BJ (cell line): ENCODE data around the gene PPP1R2B. TPM values are rescaled to one million over a fixed set of nuclear protein-coding genes. Genes with fewer than 3 reads are reported as not detected.
"Not testable (repeated sequence)": the region's sequence is repeated elsewhere in the genome, so short reads cannot be mapped to it uniquely, and the experiment has no call there.

Experiments
- CTCF ChIA-PET: fragments of 350-600 bp; formaldehyde crosslinking; extraction: SDS; loops from one replicate; lab custom pipeline; 2021; ENCODE audit warnings: antibody characterized with exemption, inconsistent platforms; lab: Yijun Ruan, JAX
- POLR2A ChIA-PET: fragments of 300-600 bp; sonication (Branson Sonifier 250); formaldehyde crosslinking; extraction: SDS; loops from one replicate; lab custom pipeline; 2021; ENCODE audit warnings: antibody characterized with exemption; lab: Charles Lee
- DNase-seq: peaks from one replicate; pipeline ENCODE4 v3.0.0-alpha.2; 2011; ENCODE audit warnings: low read depth
- H3K27me3 ChIP-seq: 2 replicates; pipeline ENCODE4 v1.6.0; 2011; ENCODE audit warnings: low read length; ENCODE audit not compliant: control insufficient read depth, insufficient read depth
- H3K36me3 ChIP-seq: 2 replicates; pipeline ENCODE4 v1.5.1; 2011; ENCODE audit warnings: low read length; ENCODE audit not compliant: control insufficient read depth, insufficient read depth
- H3K4me3 ChIP-seq: 2 replicates; pipeline ENCODE4 v1.5.1; 2011; ENCODE audit warnings: low read depth, mild to moderate bottlenecking, control low read depth, low read length
- CTCF ChIP-seq: IDR thresholded peaks from 2 replicates; pipeline ENCODE4 v1.5.1; 2011; ENCODE audit warnings: low read depth, mild to moderate bottlenecking, control low read depth, inconsistent platforms, low read length, moderate library complexity; ENCODE audit not compliant: insufficient read depth
- polyA plus RNA-seq: library from polyadenylated mRNA; depleted of rRNA; stranded (reverse); fragments of >200 nt; gene quantifications from 2 replicates; pipeline ENCODE4 v1.2.3, GENCODE V29; 2011

PPP1R2B gene
- polyA plus RNA-seq, 1 experiment, result 0.06 TPM

- no peak for TF ChIP-seq CTCF
- ChIA-PET CTCF (no interaction called here), POLR2A (no interaction called here)
- DNase-seq, result no peak
- H3K27me3 ChIP-seq, result no peaks in the 10 kb centered on the region
- H3K36me3 ChIP-seq, result no peaks in the 10 kb centered on the region
- no peak overlapping the region for H3K4me3 ChIP-seq
Measured at GRCh38 chr5:156838961-156839360, 11.1 kb upstream of the PPP1R2B start.

- H3K4me3 ChIP-seq, result no peak overlapping the region
- no peak for TF ChIP-seq CTCF
- no peaks in the 10 kb centered on the region for H3K36me3 ChIP-seq
- no peak for DNase-seq
- ChIA-PET POLR2A (no interaction called here), CTCF (interaction anchor here (0.9 kb wide), 1 partner anchor 17 kb away, joined by 3 read pairs; no protein-coding TSS in a partner anchor)
- no peaks in the 10 kb centered on the region for H3K27me3 ChIP-seq
Measured at GRCh38 chr5:156841737-156842136, 8.4 kb upstream of the PPP1R2B start.

- no peak for DNase-seq
- no peak for TF ChIP-seq CTCF
- Histone ChIP-seq H3K27me3 (no peaks in the 10 kb centered on the region), H3K4me3 (no peak overlapping the region), H3K36me3 (no peaks in the 10 kb centered on the region)
- POLR2A ChIA-PET, result no interaction called here
- CTCF ChIA-PET, result no interaction called here
Measured at GRCh38 chr5:156846914-156847313, 3.2 kb upstream of the PPP1R2B start.

- H3K27me3 ChIP-seq, H3K36me3 ChIP-seq, DNase-seq, H3K4me3 ChIP-seq, POLR2A ChIA-PET: not testable (repeated sequence)
- CTCF ChIA-PET, result interaction anchor here (0.7 kb wide), 1 partner anchor 18 kb away, joined by 4 read pairs; no protein-coding TSS in a partner anchor
Measured at GRCh38 chr5:156848447-156848846, 1.6 kb upstream of the PPP1R2B start.

- CTCF ChIA-PET, result no interaction called here
- Histone ChIP-seq H3K27me3 (no peaks in the 10 kb centered on the region), H3K4me3 (no peak overlapping the region), H3K36me3 (no peaks in the 10 kb centered on the region)
- DNase-seq, result no peak
- POLR2A ChIA-PET, result no interaction called here
- no peak for TF ChIP-seq CTCF
Measured at GRCh38 chr5:156851880-156852279, 1.8 kb downstream of the PPP1R2B start.

- DNase-seq, H3K4me3 ChIP-seq, POLR2A ChIA-PET, H3K27me3 ChIP-seq, H3K36me3 ChIP-seq, CTCF ChIA-PET: not testable (repeated sequence)
Measured at GRCh38 chr5:156853055-156853454, 3.0 kb downstream of the PPP1R2B start.
